Smooth muscle cell (in vitro differentiated cells): ENCODE data around the gene HNRNPUL2. TPM values are rescaled to one million over a fixed set of nuclear protein-coding genes. Genes with fewer than 3 reads are reported as not detected.

Source experiments
- DNase-seq: peaks from one replicate; lab custom pipeline; 2025; ENCODE audit not compliant: unreplicated experiment; lab: John Stamatoyannopoulos, UW
- H2AFZ ChIP-seq: fragments of 200-600 bp; sonication (generic); 2 replicates; pipeline ENCODE4 v1.6.0; 2016; ENCODE audit warnings: antibody characterized with exemption, low read depth, mild to moderate bottlenecking
- H3F3A ChIP-seq: fragments of 200-600 bp; sonication (generic); 2 replicates; pipeline ENCODE4 v1.6.0; 2017; ENCODE audit warnings: antibody characterized with exemption, low read depth
- H3K27ac ChIP-seq: fragments of 200-600 bp; sonication (generic); 2 replicates; pipeline ENCODE4 v1.5.1; 2016; ENCODE audit warnings: low read depth, mild to moderate bottlenecking
- H3K27me3 ChIP-seq: fragments of 200-600 bp; sonication (generic); 2 replicates; pipeline ENCODE4 v1.6.1; 2016; ENCODE audit warnings: low read depth, mild to moderate bottlenecking
- H3K36me3 ChIP-seq: fragments of 200-600 bp; sonication (generic); 2 replicates; pipeline ENCODE4 v1.5.1; 2016; ENCODE audit warnings: low read depth
- H3K4me1 ChIP-seq: fragments of 200-600 bp; sonication (generic); 2 replicates; pipeline ENCODE4 v1.5.1; 2016; ENCODE audit warnings: low read depth
- H3K4me2 ChIP-seq: fragments of 200-600 bp; sonication (generic); 2 replicates; pipeline ENCODE4 v1.6.0; 2016; ENCODE audit warnings: mild to moderate bottlenecking
- H3K4me3 ChIP-seq: fragments of 200-600 bp; sonication (generic); 2 replicates; pipeline ENCODE4 v1.5.1; 2016; ENCODE audit warnings: mild to moderate bottlenecking
- H3K79me2 ChIP-seq: fragments of 200-600 bp; sonication (generic); 2 replicates; pipeline ENCODE4 v1.6.0; 2016; ENCODE audit warnings: low read depth, mild to moderate bottlenecking
- H3K9ac ChIP-seq: fragments of 200-600 bp; sonication (generic); 2 replicates; pipeline ENCODE4 v1.6.0; 2016; ENCODE audit warnings: low read depth
- H3K9me3 ChIP-seq: fragments of 200-600 bp; sonication (generic); replicated peaks from 2 replicates; pipeline ENCODE4 v1.5.1; 2016; ENCODE audit warnings: low read depth
- H4K20me1 ChIP-seq: fragments of 200-600 bp; sonication (generic); 2 replicates; pipeline ENCODE4 v1.6.0; 2016; ENCODE audit warnings: low read depth
- CTCF ChIP-seq: fragments of 200-600 bp; sonication (generic); IDR thresholded peaks from 2 replicates; pipeline ENCODE4 v1.5.1; 2017; ENCODE audit warnings: borderline replicate concordance, mild to moderate bottlenecking, antibody characterized with exemption; ENCODE audit not compliant: insufficient read depth, poor library complexity, severe bottlenecking
- WGBS: methylation state at CpG from one replicate; pipeline ENCODE4 v1.1.7; 2016; ENCODE audit warnings: low lambda C conversion rate; 5-methylcytosine and 5-hydroxymethylcytosine counted together
- polyA plus RNA-seq: library from polyadenylated mRNA; unstranded; fragments of >200 nt; fragmentation: Nextera tagmentation; extraction: Ambion mirVana; gene quantifications from 2 replicates; pipeline ENCODE4 v1.2.1, GENCODE V29; 2016
- total RNA-seq: library from RNA; depleted of rRNA; stranded (reverse); fragments of >200 nt; gene quantifications from 2 replicates; pipeline ENCODE4 v1.2.3, GENCODE V29; 2014

HNRNPUL2 gene
- total RNA-seq (14.3 and 19.4 TPM in 2 replicates), polyA plus RNA-seq (3.6 and 4.5 TPM in 2 replicates)

DNA sequence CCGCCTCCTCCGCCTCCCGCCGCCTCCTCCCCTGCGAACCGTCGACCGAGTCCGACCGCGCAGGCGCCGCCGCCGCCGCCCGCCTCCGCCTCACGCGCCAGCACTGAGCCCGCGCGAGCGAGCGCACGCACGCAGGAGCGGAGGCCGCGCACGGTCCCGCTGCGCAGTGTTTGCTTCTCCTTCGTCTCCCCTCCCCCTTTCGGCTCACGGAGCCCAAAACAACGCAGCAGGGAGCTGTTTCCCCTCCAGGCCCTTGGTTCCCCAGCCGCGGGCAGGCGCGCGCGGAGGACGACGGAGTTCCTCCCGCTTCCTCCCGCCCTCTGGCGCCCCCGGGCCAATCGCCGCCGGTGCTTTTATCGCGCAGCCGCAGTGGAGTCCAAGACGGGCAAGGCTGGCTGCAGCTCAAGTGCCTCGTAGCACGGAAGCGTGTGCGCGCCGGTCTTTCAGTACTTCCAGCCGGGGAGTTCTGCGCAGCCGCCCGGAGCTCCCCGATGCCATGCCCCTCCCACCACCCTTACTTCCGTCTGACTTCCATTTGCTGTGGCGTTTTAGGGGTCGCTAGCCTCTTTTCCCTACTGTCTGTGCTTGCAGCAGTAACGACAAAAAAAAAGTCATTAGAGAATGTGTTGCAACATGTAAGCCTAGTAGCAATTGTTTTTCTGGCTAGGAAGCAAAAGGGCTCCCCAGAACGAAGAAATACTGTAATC, at the start of gene HNRNPUL2:
Gene HNRNPUL2, minus strand, starts transcription at position 293 of the 707 bp plus-strand sequence. CDS start 301 bp downstream, outside the sequence.
- DNase-seq: peak; percentile 94
- peak within 1 kb of the TSS; percentile 99 for H3K4me2 ChIP-seq
- no peaks in the 10 kb centered on the region for H3K9me3 ChIP-seq
- peaks cover 27% of the 10 kb centered on the region for H3K4me1 ChIP-seq
- H3F3A ChIP-seq: peaks cover 19% of the 10 kb centered on the region
- peak within 1 kb of the TSS; percentile 77 for H3K9ac ChIP-seq
- H3K27ac ChIP-seq: peak within 1 kb of the TSS; percentile 89
- no peaks in the 10 kb centered on the region for H3K27me3 ChIP-seq
- TF ChIP-seq CTCF: no peak
- peak within 1 kb of the TSS; percentile 98 for H2AFZ ChIP-seq
- WGBS: 1% methylated on average over 56 of the region's 72 CpGs
- peaks cover 43% of the 10 kb centered on the region for H4K20me1 ChIP-seq
- peaks cover 7% of the 10 kb centered on the region for H3K36me3 ChIP-seq
- H3K4me3 ChIP-seq: peak within 1 kb of the TSS; percentile 87
- peaks cover 82% of the 10 kb centered on the region for H3K79me2 ChIP-seq

DNA sequence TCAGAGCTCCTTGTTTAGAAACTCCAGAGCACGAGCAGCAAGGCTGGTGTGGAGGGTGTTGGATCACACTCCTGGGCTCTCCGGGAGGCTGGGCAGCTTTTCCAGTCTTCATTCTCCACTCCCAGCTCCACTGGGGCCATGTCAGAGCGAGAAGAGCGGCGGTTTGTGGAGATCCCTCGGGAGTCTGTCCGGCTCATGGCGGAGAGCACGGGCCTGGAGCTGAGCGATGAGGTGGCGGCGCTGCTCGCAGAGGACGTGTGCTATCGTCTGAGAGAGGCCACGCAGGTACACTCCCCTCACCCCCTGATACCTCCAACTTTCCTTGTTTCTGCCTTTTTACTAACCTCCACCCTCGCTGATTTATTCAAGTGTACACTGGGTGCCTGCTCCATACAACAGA, 48.4 kb upstream of the HNRNPUL2 start:
- Histone ChIP-seq H3F3A (no peaks in the 10 kb centered on the region), H2AFZ (no peak overlapping the region), H3K9ac (no peak overlapping the region), H3K9me3 (no peaks in the 10 kb centered on the region), H3K4me3 (no peak overlapping the region), H3K27ac (no peak overlapping the region), H3K4me2 (no peak overlapping the region), H3K36me3 (no peaks in the 10 kb centered on the region), H3K27me3 (no peaks in the 10 kb centered on the region), H3K79me2 (peaks cover 14% of the 10 kb centered on the region), H3K4me1 (peaks cover 2% of the 10 kb centered on the region), H4K20me1 (no peaks in the 10 kb centered on the region)
- WGBS: 92% methylated on average over 16 of the region's 17 CpGs
- no peak for TF ChIP-seq CTCF
- DNase-seq: no peak

DNA sequence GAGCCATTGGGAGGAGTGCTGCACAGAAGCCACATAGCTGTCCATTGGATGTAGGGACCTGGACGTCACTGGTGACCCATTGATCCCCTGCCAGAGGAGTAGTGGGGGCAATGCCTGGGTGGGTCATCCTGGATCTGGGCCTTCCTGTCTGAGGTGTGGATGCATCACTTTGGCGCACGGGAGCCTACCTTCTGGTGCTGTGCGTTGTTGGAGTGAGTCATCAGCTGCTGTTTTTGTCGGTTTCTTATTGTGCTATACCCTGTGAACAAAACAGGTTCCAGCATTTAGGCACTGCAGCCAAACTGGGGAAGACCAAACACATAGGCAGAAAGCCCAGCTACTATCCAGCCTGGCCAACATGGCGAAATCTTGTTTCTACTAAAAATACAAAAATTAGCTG, 47.1 kb upstream of the HNRNPUL2 start:
- Histone ChIP-seq H3K9ac (no peak overlapping the region), H3K27ac (no peak overlapping the region), H2AFZ (no peak overlapping the region), H3K79me2 (peaks cover 14% of the 10 kb centered on the region), H3K4me3 (no peak overlapping the region), H3K4me2 (no peak overlapping the region), H3K36me3 (no peaks in the 10 kb centered on the region), H3F3A (peaks cover 3% of the 10 kb centered on the region), H3K4me1 (peaks cover 13% of the 10 kb centered on the region), H4K20me1 (no peaks in the 10 kb centered on the region), H3K9me3 (no peaks in the 10 kb centered on the region), H3K27me3 (no peaks in the 10 kb centered on the region)
- DNase-seq: no peak
- no peak for TF ChIP-seq CTCF
- WGBS: 94% methylated on average over 6 of the region's 6 CpGs
